Measurements from ENCODE around the gene ZNF184. TPM values are rescaled to one million over a fixed set of nuclear protein-coding genes. Genes with fewer than 3 reads are reported as not detected.

The ZNF184 gene
- total and polyA plus RNA-seq, 9 of the 15 experiments (the other 6 are each of a cell fraction or from before 2014, with no cell fraction given), result 7.6 to 22.2 (median 12.8) TPM

DNA sequence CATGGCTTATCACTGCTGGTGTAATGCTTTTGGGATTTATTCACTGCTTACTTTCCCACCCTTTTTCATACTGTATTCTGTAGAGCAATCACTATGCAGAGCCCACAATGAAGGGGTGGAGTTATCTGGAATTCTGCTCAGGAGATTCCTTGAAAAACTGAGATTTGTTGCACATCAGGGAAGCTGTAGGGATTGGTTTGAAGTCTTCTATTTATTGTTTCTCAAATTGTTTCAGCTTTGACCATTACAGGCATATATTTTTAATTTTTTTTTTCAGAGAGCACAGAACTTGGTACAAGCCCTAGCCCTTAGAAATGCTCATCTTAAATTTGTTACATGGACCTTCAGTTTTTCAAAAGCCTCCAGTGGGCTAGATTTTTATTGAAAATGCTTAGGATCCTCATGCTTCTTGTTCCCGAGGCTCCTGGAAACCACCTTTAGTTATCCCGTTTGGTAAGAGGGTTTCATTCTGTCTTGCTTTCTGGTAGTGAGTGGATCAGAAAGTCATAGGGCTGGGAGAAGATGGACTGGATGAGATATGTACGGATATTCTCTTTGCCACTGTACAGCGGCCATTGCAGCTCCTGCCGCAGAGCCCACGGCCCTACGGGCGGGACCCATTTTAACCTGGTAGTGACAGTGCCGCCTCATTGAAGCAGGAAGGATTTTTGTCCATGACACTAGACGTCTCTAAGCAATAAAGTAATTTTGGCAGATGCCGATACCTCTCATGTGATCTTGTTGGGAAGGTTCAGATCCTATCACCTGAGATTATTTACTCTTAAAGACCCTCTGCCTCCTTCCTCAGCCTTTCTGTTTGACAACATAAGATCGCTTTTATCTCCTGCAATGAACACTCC, 45.3 kb upstream of the ZNF184 start (continued):
- TF ChIP-seq, protein P1, sequence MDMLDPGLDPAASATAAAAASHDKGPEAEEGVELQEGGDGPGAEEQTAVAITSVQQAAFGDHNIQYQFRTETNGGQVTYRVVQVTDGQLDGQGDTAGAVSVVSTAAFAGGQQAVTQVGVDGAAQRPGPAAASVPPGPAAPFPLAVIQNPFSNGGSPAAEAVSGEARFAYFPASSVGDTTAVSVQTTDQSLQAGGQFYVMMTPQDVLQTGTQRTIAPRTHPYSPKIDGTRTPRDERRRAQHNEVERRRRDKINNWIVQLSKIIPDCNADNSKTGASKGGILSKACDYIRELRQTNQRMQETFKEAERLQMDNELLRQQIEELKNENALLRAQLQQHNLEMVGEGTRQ (CRISPR knock-in tag; IDR thresholded peaks at IDR 0.05), result no peak
- TF ChIP-seq CBFA2T2 (conservative IDR thresholded peaks at IDR 0.05) (no peak), CBX8 (IDR thresholded peaks at IDR 0.05; ENCODE audit: borderline replicate concordance, extremely low read depth, low read depth, low read length, poor library complexity, severe bottlenecking) (no peak), LCOR (CRISPR knock-in tag; IDR thresholded peaks at IDR 0.05) (no peak), DPF2 (IDR thresholded peaks at IDR 0.05) (no peak), KAT8 (IDR thresholded peaks at IDR 0.05; ENCODE audit: low read depth) (no peak), GABPA (tag; conservative IDR thresholded peaks at IDR 0.05; ENCODE audit: low read depth) (no peak), ZNF23 (CRISPR knock-in tag; IDR thresholded peaks at IDR 0.05) (no peak), FOSL1 (tag; conservative IDR thresholded peaks at IDR 0.05) (no peak), MECOM (CRISPR knock-in tag; IDR thresholded peaks at IDR 0.05) (no peak), ZSCAN29 (IDR thresholded peaks at IDR 0.05) (no peak)
- TF ChIP-seq, protein P2, sequence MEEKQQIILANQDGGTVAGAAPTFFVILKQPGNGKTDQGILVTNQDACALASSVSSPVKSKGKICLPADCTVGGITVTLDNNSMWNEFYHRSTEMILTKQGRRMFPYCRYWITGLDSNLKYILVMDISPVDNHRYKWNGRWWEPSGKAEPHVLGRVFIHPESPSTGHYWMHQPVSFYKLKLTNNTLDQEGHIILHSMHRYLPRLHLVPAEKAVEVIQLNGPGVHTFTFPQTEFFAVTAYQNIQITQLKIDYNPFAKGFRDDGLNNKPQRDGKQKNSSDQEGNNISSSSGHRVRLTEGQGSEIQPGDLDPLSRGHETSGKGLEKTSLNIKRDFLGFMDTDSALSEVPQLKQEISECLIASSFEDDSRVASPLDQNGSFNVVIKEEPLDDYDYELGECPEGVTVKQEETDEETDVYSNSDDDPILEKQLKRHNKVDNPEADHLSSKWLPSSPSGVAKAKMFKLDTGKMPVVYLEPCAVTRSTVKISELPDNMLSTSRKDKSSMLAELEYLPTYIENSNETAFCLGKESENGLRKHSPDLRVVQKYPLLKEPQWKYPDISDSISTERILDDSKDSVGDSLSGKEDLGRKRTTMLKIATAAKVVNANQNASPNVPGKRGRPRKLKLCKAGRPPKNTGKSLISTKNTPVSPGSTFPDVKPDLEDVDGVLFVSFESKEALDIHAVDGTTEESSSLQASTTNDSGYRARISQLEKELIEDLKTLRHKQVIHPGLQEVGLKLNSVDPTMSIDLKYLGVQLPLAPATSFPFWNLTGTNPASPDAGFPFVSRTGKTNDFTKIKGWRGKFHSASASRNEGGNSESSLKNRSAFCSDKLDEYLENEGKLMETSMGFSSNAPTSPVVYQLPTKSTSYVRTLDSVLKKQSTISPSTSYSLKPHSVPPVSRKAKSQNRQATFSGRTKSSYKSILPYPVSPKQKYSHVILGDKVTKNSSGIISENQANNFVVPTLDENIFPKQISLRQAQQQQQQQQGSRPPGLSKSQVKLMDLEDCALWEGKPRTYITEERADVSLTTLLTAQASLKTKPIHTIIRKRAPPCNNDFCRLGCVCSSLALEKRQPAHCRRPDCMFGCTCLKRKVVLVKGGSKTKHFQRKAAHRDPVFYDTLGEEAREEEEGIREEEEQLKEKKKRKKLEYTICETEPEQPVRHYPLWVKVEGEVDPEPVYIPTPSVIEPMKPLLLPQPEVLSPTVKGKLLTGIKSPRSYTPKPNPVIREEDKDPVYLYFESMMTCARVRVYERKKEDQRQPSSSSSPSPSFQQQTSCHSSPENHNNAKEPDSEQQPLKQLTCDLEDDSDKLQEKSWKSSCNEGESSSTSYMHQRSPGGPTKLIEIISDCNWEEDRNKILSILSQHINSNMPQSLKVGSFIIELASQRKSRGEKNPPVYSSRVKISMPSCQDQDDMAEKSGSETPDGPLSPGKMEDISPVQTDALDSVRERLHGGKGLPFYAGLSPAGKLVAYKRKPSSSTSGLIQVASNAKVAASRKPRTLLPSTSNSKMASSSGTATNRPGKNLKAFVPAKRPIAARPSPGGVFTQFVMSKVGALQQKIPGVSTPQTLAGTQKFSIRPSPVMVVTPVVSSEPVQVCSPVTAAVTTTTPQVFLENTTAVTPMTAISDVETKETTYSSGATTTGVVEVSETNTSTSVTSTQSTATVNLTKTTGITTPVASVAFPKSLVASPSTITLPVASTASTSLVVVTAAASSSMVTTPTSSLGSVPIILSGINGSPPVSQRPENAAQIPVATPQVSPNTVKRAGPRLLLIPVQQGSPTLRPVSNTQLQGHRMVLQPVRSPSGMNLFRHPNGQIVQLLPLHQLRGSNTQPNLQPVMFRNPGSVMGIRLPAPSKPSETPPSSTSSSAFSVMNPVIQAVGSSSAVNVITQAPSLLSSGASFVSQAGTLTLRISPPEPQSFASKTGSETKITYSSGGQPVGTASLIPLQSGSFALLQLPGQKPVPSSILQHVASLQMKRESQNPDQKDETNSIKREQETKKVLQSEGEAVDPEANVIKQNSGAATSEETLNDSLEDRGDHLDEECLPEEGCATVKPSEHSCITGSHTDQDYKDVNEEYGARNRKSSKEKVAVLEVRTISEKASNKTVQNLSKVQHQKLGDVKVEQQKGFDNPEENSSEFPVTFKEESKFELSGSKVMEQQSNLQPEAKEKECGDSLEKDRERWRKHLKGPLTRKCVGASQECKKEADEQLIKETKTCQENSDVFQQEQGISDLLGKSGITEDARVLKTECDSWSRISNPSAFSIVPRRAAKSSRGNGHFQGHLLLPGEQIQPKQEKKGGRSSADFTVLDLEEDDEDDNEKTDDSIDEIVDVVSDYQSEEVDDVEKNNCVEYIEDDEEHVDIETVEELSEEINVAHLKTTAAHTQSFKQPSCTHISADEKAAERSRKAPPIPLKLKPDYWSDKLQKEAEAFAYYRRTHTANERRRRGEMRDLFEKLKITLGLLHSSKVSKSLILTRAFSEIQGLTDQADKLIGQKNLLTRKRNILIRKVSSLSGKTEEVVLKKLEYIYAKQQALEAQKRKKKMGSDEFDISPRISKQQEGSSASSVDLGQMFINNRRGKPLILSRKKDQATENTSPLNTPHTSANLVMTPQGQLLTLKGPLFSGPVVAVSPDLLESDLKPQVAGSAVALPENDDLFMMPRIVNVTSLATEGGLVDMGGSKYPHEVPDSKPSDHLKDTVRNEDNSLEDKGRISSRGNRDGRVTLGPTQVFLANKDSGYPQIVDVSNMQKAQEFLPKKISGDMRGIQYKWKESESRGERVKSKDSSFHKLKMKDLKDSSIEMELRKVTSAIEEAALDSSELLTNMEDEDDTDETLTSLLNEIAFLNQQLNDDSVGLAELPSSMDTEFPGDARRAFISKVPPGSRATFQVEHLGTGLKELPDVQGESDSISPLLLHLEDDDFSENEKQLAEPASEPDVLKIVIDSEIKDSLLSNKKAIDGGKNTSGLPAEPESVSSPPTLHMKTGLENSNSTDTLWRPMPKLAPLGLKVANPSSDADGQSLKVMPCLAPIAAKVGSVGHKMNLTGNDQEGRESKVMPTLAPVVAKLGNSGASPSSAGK (IDR thresholded peaks at IDR 0.05), result peak; percentile 12; the same call in 1 of the 2 replicates
- TF ChIP-seq, protein P3, sequence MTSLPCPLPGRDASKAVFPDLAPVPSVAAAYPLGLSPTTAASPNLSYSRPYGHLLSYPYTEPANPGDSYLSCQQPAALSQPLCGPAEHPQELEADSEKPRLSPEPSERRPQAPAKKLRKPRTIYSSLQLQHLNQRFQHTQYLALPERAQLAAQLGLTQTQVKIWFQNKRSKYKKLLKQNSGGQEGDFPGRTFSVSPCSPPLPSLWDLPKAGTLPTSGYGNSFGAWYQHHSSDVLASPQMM (CRISPR knock-in tag; IDR thresholded peaks at IDR 0.05), result no peak
- TF ChIP-seq, protein P4, sequence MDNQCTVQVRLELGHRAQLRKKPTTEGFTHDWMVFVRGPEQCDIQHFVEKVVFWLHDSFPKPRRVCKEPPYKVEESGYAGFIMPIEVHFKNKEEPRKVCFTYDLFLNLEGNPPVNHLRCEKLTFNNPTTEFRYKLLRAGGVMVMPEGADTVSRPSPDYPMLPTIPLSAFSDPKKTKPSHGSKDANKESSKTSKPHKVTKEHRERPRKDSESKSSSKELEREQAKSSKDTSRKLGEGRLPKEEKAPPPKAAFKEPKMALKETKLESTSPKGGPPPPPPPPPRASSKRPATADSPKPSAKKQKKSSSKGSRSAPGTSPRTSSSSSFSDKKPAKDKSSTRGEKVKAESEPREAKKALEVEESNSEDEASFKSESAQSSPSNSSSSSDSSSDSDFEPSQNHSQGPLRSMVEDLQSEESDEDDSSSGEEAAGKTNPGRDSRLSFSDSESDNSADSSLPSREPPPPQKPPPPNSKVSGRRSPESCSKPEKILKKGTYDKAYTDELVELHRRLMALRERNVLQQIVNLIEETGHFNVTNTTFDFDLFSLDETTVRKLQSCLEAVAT (IDR thresholded peaks at IDR 0.05), result no peak

Measured in K562 (cell line).